OCI-LY7 (cell line): ENCODE measurements around the gene PGGHG. TPM values are rescaled to one million over a fixed set of nuclear protein-coding genes. Genes with fewer than 3 reads are reported as not detected.

Source experiments
- BruUV-seq: library from RNA; stranded (reverse); fragments of 400-500 nt; replicated peaks from 2 replicates; lab custom pipeline; 2021; lab: Mats Ljungman, UMichigan
- CTCF ChIA-PET: fragments of 300-600 bp; sonication (Branson Sonifier 250); formaldehyde crosslinking; loops from one replicate; lab custom pipeline; 2022; ENCODE audit warnings: antibody characterized with exemption; ENCODE audit not compliant: unreplicated experiment; lab: Charles Lee
- POLR2A ChIA-PET: fragments of 300-600 bp; sonication (Branson Sonifier 250); formaldehyde crosslinking; loops from one replicate; lab custom pipeline; 2022; ENCODE audit warnings: antibody characterized with exemption; lab: Charles Lee
- DNase-seq: peaks from one replicate; pipeline ENCODE4 v3.0.0-alpha.2; 2015; ENCODE audit warnings: low spot score
- H2AFZ ChIP-seq: fragments of 200-600 bp; sonication (generic), shearing (Covaris generic); 2 replicates; pipeline ENCODE4 v1.6.1; 2014; ENCODE audit warnings: mild to moderate bottlenecking, antibody characterized with exemption, low read length, moderate library complexity
- H3K27ac ChIP-seq: fragments of 200-600 bp; sonication (generic); 2 replicates; pipeline ENCODE4 v1.5.1; 2014; ENCODE audit warnings: mixed run types, low read depth, mild to moderate bottlenecking, moderate library complexity, low read length, inconsistent platforms; ENCODE audit not compliant: poor library complexity, severe bottlenecking
- H3K36me3 ChIP-seq: fragments of 200-600 bp; sonication (generic); 2 replicates; pipeline ENCODE4 v1.6.1; 2014; ENCODE audit warnings: mild to moderate bottlenecking, antibody characterized with exemption, low read length, moderate library complexity, mixed read lengths; ENCODE audit not compliant: insufficient read depth
- H3K4me1 ChIP-seq: fragments of 200-600 bp; sonication (generic); 2 replicates; pipeline ENCODE4 v1.5.1; 2014; ENCODE audit warnings: mild to moderate bottlenecking, low read length; ENCODE audit not compliant: insufficient read depth, poor library complexity, severe bottlenecking
- H3K4me2 ChIP-seq: fragments of 200-600 bp; sonication (generic); 2 replicates; pipeline ENCODE4 v1.6.1; 2014; ENCODE audit warnings: mild to moderate bottlenecking, low read length
- H3K4me3 ChIP-seq: fragments of 200-600 bp; sonication (generic); 2 replicates; pipeline ENCODE4 v1.5.1; 2014; ENCODE audit warnings: mild to moderate bottlenecking, low read depth, low read length; ENCODE audit not compliant: poor library complexity, severe bottlenecking
- H3K79me2 ChIP-seq: fragments of 200-600 bp; sonication (generic); 2 replicates; pipeline ENCODE4 v1.6.1; 2016; ENCODE audit warnings: low read depth, mild to moderate bottlenecking, low read length, moderate library complexity, mixed read lengths; ENCODE audit not compliant: insufficient read depth
- H3K9me2 ChIP-seq: fragments of 200-600 bp; sonication (generic); 2 replicates; pipeline ENCODE4 v1.6.1; 2016; ENCODE audit warnings: mild to moderate bottlenecking, low read length, mixed read lengths; ENCODE audit not compliant: insufficient read depth
- H3K9me3 ChIP-seq: fragments of 200-600 bp; sonication (generic); 2 replicates; pipeline ENCODE4 v1.6.1; 2014; ENCODE audit warnings: mild to moderate bottlenecking, mixed run types, low read length, mixed read lengths
- H4K20me1 ChIP-seq: fragments of 200-600 bp; sonication (generic); 2 replicates; pipeline ENCODE4 v1.6.1; 2014; ENCODE audit warnings: mild to moderate bottlenecking, antibody characterized with exemption, low read length, moderate library complexity, mixed read lengths; ENCODE audit not compliant: insufficient read depth
- EZH2phosphoT487 ChIP-seq: fragments of 200-600 bp; sonication (generic); IDR thresholded peaks from 2 replicates; pipeline ENCODE4 v1.6.1; 2018; ENCODE audit warnings: low read depth, borderline replicate concordance, mild to moderate bottlenecking, mixed run types, antibody characterized with exemption, low read length, moderate library complexity, mixed read lengths
- intact Hi-C: fragments of 100-400 bp; cut with micrococcal nuclease; formaldehyde crosslinking; loops from one replicate; pipeline ENCODE4 v1.10.0; 2022; ENCODE audit not compliant: unreplicated experiment
- total RNA-seq, 2 experiments: library from RNA; depleted of rRNA in 1 of 2; stranded (reverse); fragments of >200 nt in 1 of 2; shearing (Covaris generic) in 1 of 2; gene quantifications; 2 replicates each; pipeline ENCODE4 v1.2.3, GENCODE V29; 2014 to 2022
- TF ChIP-seq, protein P1 (sequence below): fragments of 200-600 bp; sonication (generic); conservative IDR thresholded peaks from 2 replicates; pipeline ENCODE4 v1.5.1; 2014; ENCODE audit warnings: mild to moderate bottlenecking, antibody characterized with exemption, low read length, moderate library complexity, mixed read lengths

PGGHG gene
- total RNA-seq, 2 experiments from 2014 or later = 0.93 to 6.3 TPM

DNA sequence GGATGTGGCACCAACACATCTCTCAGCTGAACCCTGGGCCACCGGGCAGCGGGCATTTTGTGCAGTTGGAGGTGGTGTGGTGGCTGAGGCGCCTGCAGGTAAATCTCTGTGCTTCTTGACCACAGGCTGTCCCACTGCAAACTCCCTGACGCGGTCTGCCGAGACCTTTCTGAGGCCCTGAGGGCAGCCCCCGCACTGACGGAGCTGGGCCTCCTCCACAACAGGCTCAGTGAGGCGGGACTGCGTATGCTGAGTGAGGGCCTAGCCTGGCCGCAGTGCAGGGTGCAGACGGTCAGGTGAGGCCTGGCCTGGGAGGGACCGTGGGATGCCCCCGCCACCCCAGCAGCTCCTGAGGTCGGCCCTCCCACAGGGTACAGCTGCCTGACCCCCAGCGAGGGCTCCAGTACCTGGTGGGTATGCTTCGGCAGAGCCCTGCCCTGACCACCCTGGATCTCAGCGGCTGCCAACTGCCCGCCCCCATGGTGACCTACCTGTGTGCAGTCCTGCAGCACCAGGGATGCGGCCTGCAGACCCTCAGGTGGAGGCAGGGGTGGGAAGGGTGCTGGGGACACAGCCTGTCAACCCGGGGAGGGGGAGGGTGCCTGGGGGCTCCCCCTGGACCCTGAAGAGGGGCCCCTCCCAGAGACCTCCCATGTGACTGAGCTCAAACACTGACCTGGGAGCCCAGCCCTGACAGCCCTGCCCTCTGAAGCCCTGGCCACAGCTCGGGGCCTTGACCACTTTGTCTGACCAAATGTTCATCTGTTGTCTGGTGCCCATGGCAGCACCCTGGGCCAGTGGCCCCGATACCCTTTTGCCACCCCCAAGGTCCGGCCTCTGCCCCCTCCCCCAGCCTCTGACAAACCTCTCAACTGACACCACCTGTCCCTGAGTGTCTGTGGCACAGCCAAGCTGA is 4.6 kb upstream of the PGGHG start:
- Histone ChIP-seq H2AFZ (no peak overlapping the region), H3K79me2 (no peaks in the 10 kb centered on the region), H3K27ac (no peak overlapping the region), H3K36me3 (no peaks in the 10 kb centered on the region), H3K4me3 (no peak overlapping the region), H3K9me3 (no peaks in the 10 kb centered on the region), H4K20me1 (no peaks in the 10 kb centered on the region), H3K4me2 (no peak overlapping the region), H3K9me2 (no peaks in the 10 kb centered on the region), H3K4me1 (no peaks in the 10 kb centered on the region)
- ChIA-PET POLR2A (no interaction called here), CTCF (no interaction called here)
- DNase-seq = no peak
- no peak for TF ChIP-seq EZH2phosphoT487
- TF ChIP-seq, protein P1, sequence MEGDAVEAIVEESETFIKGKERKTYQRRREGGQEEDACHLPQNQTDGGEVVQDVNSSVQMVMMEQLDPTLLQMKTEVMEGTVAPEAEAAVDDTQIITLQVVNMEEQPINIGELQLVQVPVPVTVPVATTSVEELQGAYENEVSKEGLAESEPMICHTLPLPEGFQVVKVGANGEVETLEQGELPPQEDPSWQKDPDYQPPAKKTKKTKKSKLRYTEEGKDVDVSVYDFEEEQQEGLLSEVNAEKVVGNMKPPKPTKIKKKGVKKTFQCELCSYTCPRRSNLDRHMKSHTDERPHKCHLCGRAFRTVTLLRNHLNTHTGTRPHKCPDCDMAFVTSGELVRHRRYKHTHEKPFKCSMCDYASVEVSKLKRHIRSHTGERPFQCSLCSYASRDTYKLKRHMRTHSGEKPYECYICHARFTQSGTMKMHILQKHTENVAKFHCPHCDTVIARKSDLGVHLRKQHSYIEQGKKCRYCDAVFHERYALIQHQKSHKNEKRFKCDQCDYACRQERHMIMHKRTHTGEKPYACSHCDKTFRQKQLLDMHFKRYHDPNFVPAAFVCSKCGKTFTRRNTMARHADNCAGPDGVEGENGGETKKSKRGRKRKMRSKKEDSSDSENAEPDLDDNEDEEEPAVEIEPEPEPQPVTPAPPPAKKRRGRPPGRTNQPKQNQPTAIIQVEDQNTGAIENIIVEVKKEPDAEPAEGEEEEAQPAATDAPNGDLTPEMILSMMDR = no peak
- no TSS peak for BruUV-seq
- intact Hi-C loops = no loop called here

DNA sequence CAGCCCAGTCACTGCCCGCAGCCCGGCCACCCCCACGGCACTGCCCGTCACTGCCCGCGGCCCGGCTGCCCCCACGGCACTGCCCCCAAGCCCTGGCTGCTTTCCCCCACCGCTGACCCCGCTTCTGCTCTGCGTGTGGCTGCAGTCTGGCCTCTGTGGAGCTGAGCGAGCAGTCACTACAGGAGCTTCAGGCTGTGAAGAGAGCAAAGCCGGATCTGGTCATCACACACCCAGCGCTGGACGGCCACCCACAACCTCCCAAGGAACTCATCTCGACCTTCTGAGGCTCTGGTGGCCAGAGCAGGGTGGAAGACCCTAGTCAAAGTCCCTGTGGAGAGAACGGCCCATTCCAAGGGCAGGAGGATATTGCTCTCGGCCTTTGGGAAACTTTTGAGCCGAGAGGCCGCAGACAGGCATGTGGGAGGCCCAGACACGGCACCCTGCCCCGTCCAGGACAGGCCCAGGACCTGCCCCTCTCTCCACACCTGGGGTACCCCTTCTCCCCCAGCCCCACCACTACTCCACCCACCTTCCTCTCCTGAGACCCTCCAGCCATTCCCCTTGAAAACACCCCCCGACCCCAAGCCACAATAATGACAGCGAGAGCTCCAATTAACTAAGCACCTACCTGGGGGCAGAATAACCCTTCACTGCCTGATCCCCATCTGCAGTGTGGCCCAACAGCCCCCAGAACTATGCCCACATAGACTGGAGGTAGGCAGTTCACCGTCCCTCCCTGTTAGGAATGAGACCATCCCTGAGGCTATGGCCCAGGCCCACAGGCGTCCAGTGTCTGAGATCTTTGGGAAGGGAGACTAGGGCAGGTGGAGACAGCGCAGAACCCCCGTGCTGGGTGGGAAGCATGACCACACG is 3.7 kb upstream of the PGGHG start:
- H3K4me1 ChIP-seq = no peaks in the 10 kb centered on the region
- no peak for DNase-seq

More for the DNA sequence above, 3.7 kb upstream of the PGGHG start:
- Histone ChIP-seq H4K20me1 (no peaks in the 10 kb centered on the region), H3K36me3 (no peaks in the 10 kb centered on the region), H3K79me2 (no peaks in the 10 kb centered on the region), H3K4me2 (no peak overlapping the region), H3K4me3 (no peak overlapping the region), H2AFZ (no peak overlapping the region), H3K27ac (no peak overlapping the region), H3K9me2 (no peaks in the 10 kb centered on the region), H3K9me3 (no peaks in the 10 kb centered on the region)
- CTCF ChIA-PET = no interaction called here
- BruUV-seq = no TSS peak
- POLR2A ChIA-PET = no interaction called here
- intact Hi-C loops = no loop called here
- TF ChIP-seq, protein P1 = no peak
- no peak for TF ChIP-seq EZH2phosphoT487
